ENCODE results near the gene NARF. TPM values are rescaled to one million over a fixed set of nuclear protein-coding genes. Genes with fewer than 3 reads are reported as not detected.
A peak's percentile ranks its signal among the peaks of the same experiment; 100 is the strongest.
"Not testable (repeated sequence)": the region's sequence is repeated elsewhere in the genome, so short reads cannot be mapped to it uniquely, and the experiment has no call there.

Gene NARF
- total RNA-seq, 2 experiments from 2014 or later: 75.0 to 151 TPM

DNA sequence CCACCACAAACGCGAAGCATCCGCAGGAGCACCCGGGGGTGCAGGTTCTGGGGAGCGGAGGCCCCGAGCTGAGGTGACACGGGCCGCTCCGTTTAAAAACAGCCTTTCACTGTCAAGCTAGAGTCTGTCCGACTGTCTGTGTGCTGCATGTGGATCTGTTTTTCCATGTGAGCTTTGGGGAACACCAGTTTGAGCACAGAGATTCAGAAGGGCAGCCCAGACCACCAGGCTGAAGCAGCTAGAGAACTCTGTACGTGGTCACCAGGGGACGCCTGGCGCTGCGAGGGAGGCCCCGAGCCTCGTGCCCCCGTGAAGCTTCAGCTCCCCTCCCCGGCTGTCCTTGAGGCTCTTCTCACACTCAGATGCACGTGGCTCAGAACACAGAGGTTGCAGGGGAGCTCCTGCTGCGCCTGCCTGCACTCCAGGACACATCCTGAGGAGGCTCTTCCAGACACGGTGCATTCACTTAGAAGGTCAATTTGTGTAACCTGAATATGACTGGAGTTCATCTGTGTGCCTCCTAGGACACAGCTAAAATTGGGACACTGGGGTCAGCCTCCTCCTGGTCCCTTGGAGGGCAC lies 45.3 kb downstream of the NARF start:
- ChIA-PET POLR2A (interaction anchor here (1.1 to 1.7 kb wide), 2 partner anchors 10 to 36 kb away, joined by 4 to 6 read pairs; no protein-coding TSS in a partner anchor), CTCF (ENCODE audit: unreplicated experiment) (no interaction called here)
- H3K4me2 ChIP-seq (ENCODE audit: low read length): 0 out of 2 replicates have a peak overlapping the region, but pooled peaks have one; percentile 20
- no TSS peak for BruUV-seq (replicated peaks)
- H2AFZ ChIP-seq (ENCODE audit: low read length): no peak overlapping the region; the same call in 1 of the 2 replicates
- DNase-seq (ENCODE audit: low spot score): no peak
- no peaks in the 10 kb centered on the region; the same call in 1 of the 2 replicates for H3K36me3 ChIP-seq (ENCODE audit: insufficient read depth, low read length)
- H4K20me1 ChIP-seq (ENCODE audit: insufficient read depth, low read length): no peaks in the 10 kb centered on the region
- H3K79me2 ChIP-seq (ENCODE audit: insufficient read depth, low read depth, low read length): no peaks in the 10 kb centered on the region
- intact Hi-C loops (cut with micrococcal nuclease; ENCODE audit: unreplicated experiment): no loop called here
- peaks cover 4% of the 10 kb centered on the region; the same call in 1 of the 2 replicates for H3K9me3 ChIP-seq (ENCODE audit: low read length)
- no peaks in the 10 kb centered on the region for H3K9me2 ChIP-seq (ENCODE audit: insufficient read depth, low read length)
- H3K27ac ChIP-seq (ENCODE audit: low read depth, low read length, poor library complexity, severe bottlenecking): no peak overlapping the region
- no peak for TF ChIP-seq CTCF (conservative IDR thresholded peaks at IDR 0.05; ENCODE audit: low read length)
- TF ChIP-seq EZH2phosphoT487 (IDR thresholded peaks at IDR 0.05; ENCODE audit: borderline replicate concordance, low read depth, low read length): no peak
- no peak overlapping the region for H3K4me3 ChIP-seq (ENCODE audit: low read depth, low read length, poor library complexity, severe bottlenecking)
- peaks cover 44% of the 10 kb centered on the region for H3K4me1 ChIP-seq (ENCODE audit: insufficient read depth, low read length, poor library complexity, severe bottlenecking)

- POLR2A ChIA-PET: interaction anchor here (0.6 to 2.2 kb wide), 5 partner anchors 10 to 348 kb away, joined by 3 to 10 read pairs (median 3); no protein-coding TSS in a partner anchor
- intact Hi-C loops (cut with micrococcal nuclease; ENCODE audit: unreplicated experiment): no loop called here
- TF ChIP-seq EZH2phosphoT487 (IDR thresholded peaks at IDR 0.05; ENCODE audit: borderline replicate concordance, low read depth, low read length): no peak
- no peak for TF ChIP-seq CTCF (conservative IDR thresholded peaks at IDR 0.05; ENCODE audit: low read length)
- DNase-seq (ENCODE audit: low spot score): no peak
- no TSS peak for BruUV-seq (replicated peaks)
- no peak overlapping the region for H3K27ac ChIP-seq (ENCODE audit: low read depth, low read length, poor library complexity, severe bottlenecking)
- no peaks in the 10 kb centered on the region for H3K79me2 ChIP-seq (ENCODE audit: insufficient read depth, low read depth, low read length)
- no peak overlapping the region for H3K4me3 ChIP-seq (ENCODE audit: low read depth, low read length, poor library complexity, severe bottlenecking)
- H2AFZ ChIP-seq (ENCODE audit: low read length): no peak overlapping the region
- no peaks in the 10 kb centered on the region for H4K20me1 ChIP-seq (ENCODE audit: insufficient read depth, low read length)
- no peak overlapping the region for H3K4me2 ChIP-seq (ENCODE audit: low read length)
- no peaks in the 10 kb centered on the region for H3K9me2 ChIP-seq (ENCODE audit: insufficient read depth, low read length)
- CTCF ChIA-PET (ENCODE audit: unreplicated experiment): no interaction called here
- peaks cover 43% of the 10 kb centered on the region for H3K4me1 ChIP-seq (ENCODE audit: insufficient read depth, low read length, poor library complexity, severe bottlenecking)
- H3K9me3 ChIP-seq (ENCODE audit: low read length): peaks cover 4% of the 10 kb centered on the region; the same call in 1 of the 2 replicates
- H3K36me3 ChIP-seq (ENCODE audit: insufficient read depth, low read length): no peaks in the 10 kb centered on the region; the same call in 1 of the 2 replicates
Observed at GRCh38 chr17:82505296-82505695, 46.8 kb downstream of the NARF start.

DNA sequence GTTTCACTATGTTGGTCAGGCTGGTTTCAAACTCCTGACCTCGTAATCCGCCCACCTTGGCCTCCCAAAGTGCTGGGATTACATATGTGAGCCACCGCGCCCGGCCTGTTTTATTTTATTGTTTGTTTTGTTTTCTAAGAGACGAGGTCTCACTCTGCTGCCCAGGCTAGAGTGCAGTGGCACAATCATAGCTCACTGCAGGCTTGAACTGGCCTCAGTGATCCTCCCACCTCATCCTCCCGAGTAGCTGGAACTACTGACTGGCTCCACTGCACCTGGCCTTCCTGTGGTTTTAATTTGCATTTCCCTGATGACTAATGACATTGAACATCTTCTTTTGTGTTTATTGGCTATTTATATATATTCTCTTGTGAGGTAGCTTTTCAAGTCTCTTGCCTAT lies 47.9 kb downstream of the NARF start:
- not testable (repeated sequence) for H3K9me3 ChIP-seq (ENCODE audit: low read length); H4K20me1 ChIP-seq (ENCODE audit: insufficient read depth, low read length); H3K9me2 ChIP-seq (ENCODE audit: insufficient read depth, low read length); BruUV-seq (replicated peaks); H3K79me2 ChIP-seq (ENCODE audit: insufficient read depth, low read depth, low read length); H3K36me3 ChIP-seq (ENCODE audit: insufficient read depth, low read length)
- Histone ChIP-seq H3K4me1 (ENCODE audit: insufficient read depth, low read length, poor library complexity, severe bottlenecking) (peaks cover 43% of the 10 kb centered on the region), H3K27ac (ENCODE audit: low read depth, low read length, poor library complexity, severe bottlenecking) (peak overlapping the region; percentile 81), H3K4me3 (ENCODE audit: low read depth, low read length, poor library complexity, severe bottlenecking) (peak overlapping the region; percentile 30), H3K4me2 (ENCODE audit: low read length) (peak overlapping the region; percentile 57), H2AFZ (ENCODE audit: low read length) (peak overlapping the region; percentile 33; the same call in 1 of the 2 replicates)
- ChIA-PET CTCF (ENCODE audit: unreplicated experiment) (interaction anchor here (1.2 kb wide), 1 partner anchor 10 kb away, joined by 4 read pairs; no protein-coding TSS in a partner anchor), POLR2A (interaction anchor here (0.7 to 2.2 kb wide), 8 partner anchors 9 to 539 kb away, joined by 3 to 11 read pairs (median 4); no protein-coding TSS in a partner anchor)
- DNase-seq (ENCODE audit: low spot score): peak; percentile 94
- intact Hi-C loops (cut with micrococcal nuclease; ENCODE audit: unreplicated experiment): loop anchor here (1.0 kb wide), 1 partner anchor 9 kb away; no protein-coding TSS in a partner anchor
